A549 (cell line): Measurements from ENCODE around the gene SLC2A6.

ENCODE experiments used
- POLR2AphosphoS2 ChIP-seq: conservative IDR thresholded peaks from 2 replicates; pipeline ENCODE4 v1.6.1; 2012; ENCODE audit warnings: low read length, improper control_type of control experiment, inconsistent platforms
- RFX5 ChIP-seq: fragments of 450-650 bp; IDR thresholded peaks from 2 replicates; pipeline ENCODE4 v1.7.1; 2014; ENCODE audit warnings: antibody characterized with exemption, mild to moderate bottlenecking, moderate library complexity
- ZFP36 ChIP-seq: fragments of 450-650 bp; IDR thresholded peaks from 2 replicates; pipeline ENCODE4 v1.6.1; 2014; ENCODE audit warnings: borderline replicate concordance; ENCODE audit not compliant: partially characterized antibody
- TF ChIP-seq, protein P1 (sequence below): fragments of 150-350 bp; IDR thresholded peaks from 2 replicates; pipeline ENCODE4 v1.6.1; 2014; ENCODE audit warnings: low read depth, mild to moderate bottlenecking, low read length
- TF ChIP-seq, protein P2 (sequence below): fragments of >200 bp; sonication (Bioruptor Twin); formaldehyde crosslinking; IDR thresholded peaks from 3 replicates; pipeline ENCODE4 v1.5.1; 2016
- TF ChIP-seq, protein P3 (sequence below): IDR thresholded peaks from 2 replicates; pipeline ENCODE4 v1.6.1; 2012

DNA sequence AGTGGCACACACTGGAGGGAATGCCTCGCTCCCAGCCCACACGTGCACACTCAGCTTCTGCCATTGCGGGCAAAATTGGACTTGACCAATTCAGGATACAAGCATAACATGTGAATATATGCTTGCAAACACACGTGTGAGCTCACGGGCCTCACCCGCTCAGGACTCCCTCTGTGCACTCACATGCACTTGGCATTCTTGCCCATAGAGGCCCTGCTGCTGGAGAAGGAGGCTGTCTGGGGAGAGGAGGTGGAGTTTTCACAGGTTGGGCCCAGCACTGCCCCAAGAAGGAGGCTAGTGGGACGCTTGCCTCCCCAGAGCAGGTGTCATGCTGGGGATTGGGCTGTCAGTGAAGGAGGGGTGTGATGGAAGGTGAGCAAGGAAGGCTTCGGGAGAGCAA, 44.2 kb upstream of the SLC2A6 start:
- TF ChIP-seq, protein P1, sequence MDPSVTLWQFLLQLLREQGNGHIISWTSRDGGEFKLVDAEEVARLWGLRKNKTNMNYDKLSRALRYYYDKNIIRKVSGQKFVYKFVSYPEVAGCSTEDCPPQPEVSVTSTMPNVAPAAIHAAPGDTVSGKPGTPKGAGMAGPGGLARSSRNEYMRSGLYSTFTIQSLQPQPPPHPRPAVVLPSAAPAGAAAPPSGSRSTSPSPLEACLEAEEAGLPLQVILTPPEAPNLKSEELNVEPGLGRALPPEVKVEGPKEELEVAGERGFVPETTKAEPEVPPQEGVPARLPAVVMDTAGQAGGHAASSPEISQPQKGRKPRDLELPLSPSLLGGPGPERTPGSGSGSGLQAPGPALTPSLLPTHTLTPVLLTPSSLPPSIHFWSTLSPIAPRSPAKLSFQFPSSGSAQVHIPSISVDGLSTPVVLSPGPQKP: no peak
- TF ChIP-seq, protein P2, sequence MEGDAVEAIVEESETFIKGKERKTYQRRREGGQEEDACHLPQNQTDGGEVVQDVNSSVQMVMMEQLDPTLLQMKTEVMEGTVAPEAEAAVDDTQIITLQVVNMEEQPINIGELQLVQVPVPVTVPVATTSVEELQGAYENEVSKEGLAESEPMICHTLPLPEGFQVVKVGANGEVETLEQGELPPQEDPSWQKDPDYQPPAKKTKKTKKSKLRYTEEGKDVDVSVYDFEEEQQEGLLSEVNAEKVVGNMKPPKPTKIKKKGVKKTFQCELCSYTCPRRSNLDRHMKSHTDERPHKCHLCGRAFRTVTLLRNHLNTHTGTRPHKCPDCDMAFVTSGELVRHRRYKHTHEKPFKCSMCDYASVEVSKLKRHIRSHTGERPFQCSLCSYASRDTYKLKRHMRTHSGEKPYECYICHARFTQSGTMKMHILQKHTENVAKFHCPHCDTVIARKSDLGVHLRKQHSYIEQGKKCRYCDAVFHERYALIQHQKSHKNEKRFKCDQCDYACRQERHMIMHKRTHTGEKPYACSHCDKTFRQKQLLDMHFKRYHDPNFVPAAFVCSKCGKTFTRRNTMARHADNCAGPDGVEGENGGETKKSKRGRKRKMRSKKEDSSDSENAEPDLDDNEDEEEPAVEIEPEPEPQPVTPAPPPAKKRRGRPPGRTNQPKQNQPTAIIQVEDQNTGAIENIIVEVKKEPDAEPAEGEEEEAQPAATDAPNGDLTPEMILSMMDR: no peak
- TF ChIP-seq POLR2AphosphoS2: no peak
- TF ChIP-seq, protein P3, sequence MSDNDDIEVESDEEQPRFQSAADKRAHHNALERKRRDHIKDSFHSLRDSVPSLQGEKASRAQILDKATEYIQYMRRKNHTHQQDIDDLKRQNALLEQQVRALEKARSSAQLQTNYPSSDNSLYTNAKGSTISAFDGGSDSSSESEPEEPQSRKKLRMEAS: no peak
- TF ChIP-seq RFX5: no peak
- TF ChIP-seq ZFP36: no peak
